HG02642 (cell line): ENCODE results near the gene FBXO30.

ENCODE experiments used
- ATAC-seq: cut with Tn5 transposase; IDR thresholded peaks from one replicate; pipeline ENCODE4 v1.9.1; 2021; ENCODE audit warnings: mild to moderate bottlenecking; ENCODE audit not compliant: unreplicated experiment, poor library complexity

Gene FBXO30

GRCh38 chr6:145761584-145761983, 53.0 kb downstream of the FBXO30 start:
- ATAC-seq: peak; percentile 85

- no peak for ATAC-seq
Observed at GRCh38 chr6:145758113-145758512, 56.5 kb downstream of the FBXO30 start.

- no peak for ATAC-seq
Observed at GRCh38 chr6:145756170-145756662, 58.4 kb downstream of the FBXO30 start.

DNA sequence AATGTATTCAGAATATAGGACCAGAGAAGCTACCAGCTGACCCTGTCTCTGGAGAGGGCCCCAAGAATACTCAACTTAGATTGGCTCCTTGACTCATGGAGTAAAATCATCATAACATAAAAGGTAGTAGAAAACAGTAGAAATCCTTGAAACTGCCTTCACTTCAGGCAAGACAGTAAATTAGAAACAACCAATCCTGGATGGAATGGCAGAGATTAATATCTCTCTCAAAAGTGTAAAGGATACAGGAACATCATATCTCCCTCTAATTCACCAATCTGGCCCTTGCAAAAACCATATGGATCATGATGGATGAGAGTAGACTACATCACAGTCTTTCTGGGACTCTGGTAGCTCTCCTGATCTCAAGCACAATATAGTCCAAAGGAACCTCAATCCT, 58.9 kb downstream of the FBXO30 start:
- no peak for ATAC-seq

GRCh38 chr6:145752638-145753037, 62.0 kb downstream of the FBXO30 start:
- no peak for ATAC-seq

- ATAC-seq: peak; percentile 64
Observed at GRCh38 chr6:145749632-145750031, 65.0 kb downstream of the FBXO30 start.

GRCh38 chr6:145745861-145746260, 68.7 kb downstream of the FBXO30 start:
- no peak for ATAC-seq

DNA sequence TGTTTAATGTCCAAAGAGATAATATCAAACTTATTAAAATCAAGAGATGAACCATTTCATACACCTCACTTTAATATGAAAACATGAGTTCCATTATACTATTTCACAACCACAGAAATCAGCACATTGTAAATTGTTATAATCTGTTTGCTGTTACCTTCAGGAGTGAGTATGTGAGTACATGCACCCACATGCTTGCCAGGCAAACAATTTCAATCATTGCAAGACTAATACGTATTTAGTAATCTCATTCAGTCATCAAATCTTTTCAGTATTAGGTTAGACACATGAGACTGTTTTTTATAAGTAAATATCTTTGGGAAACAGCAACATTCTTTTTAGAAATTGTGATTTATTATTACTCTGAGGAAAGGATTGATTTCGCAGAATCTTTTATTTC, 70.0 kb downstream of the FBXO30 start:
- ATAC-seq: no peak
